SK-N-SH (cell line): ENCODE data around the gene HRH3.

Experiments used
- EP300 ChIP-seq, 2 experiments: IDR thresholded peaks; 2 replicates each; pipeline versions ENCODE4 v1.4.0 to v1.6.1; 2012; ENCODE audit warnings: borderline replicate concordance in 1 of 2, low read depth in 1 of 2, low read length in 1 of 2
- GABPA ChIP-seq: IDR thresholded peaks from 2 replicates; pipeline ENCODE4 v1.4.0; 2012; ENCODE audit warnings: low read depth, mild to moderate bottlenecking
- POLR2AphosphoS5 ChIP-seq: IDR thresholded peaks from 2 replicates; pipeline ENCODE4 v1.6.1; 2012; ENCODE audit warnings: low read depth, low read length
- RCOR1 ChIP-seq: fragments of 150-350 bp; IDR thresholded peaks from 2 replicates; pipeline ENCODE4 v1.6.1; 2017; ENCODE audit warnings: antibody characterized with exemption, low read length
- YY1 ChIP-seq: IDR thresholded peaks from 2 replicates; pipeline ENCODE4 v1.4.0; 2012; ENCODE audit warnings: low read depth, mild to moderate bottlenecking
- TF ChIP-seq, protein P1 (sequence below): fragments of 200-600 bp; sonication (generic); IDR thresholded peaks from 2 replicates; pipeline ENCODE4 v1.6.1; 2017; ENCODE audit warnings: antibody characterized with exemption, mild to moderate bottlenecking, moderate library complexity
- TF ChIP-seq, protein P2 (sequence below): fragments of 150-350 bp; IDR thresholded peaks from 2 replicates; pipeline ENCODE4 v1.6.1; 2017; ENCODE audit warnings: antibody characterized with exemption, low read length, low read depth, borderline replicate concordance
- TF ChIP-seq, protein P3 (sequence below): IDR thresholded peaks from 2 replicates; pipeline ENCODE4; 2012
- TF ChIP-seq, protein P4 (sequence below): IDR thresholded peaks from 2 replicates; pipeline ENCODE4 v1.6.1; 2012; ENCODE audit warnings: mild to moderate bottlenecking, low read depth, low read length, moderate library complexity
- TF ChIP-seq, protein P5 (sequence below): fragments of 150-350 bp; IDR thresholded peaks from 2 replicates; pipeline ENCODE4 v1.6.1; 2016; ENCODE audit warnings: mild to moderate bottlenecking, low read depth, low read length

DNA sequence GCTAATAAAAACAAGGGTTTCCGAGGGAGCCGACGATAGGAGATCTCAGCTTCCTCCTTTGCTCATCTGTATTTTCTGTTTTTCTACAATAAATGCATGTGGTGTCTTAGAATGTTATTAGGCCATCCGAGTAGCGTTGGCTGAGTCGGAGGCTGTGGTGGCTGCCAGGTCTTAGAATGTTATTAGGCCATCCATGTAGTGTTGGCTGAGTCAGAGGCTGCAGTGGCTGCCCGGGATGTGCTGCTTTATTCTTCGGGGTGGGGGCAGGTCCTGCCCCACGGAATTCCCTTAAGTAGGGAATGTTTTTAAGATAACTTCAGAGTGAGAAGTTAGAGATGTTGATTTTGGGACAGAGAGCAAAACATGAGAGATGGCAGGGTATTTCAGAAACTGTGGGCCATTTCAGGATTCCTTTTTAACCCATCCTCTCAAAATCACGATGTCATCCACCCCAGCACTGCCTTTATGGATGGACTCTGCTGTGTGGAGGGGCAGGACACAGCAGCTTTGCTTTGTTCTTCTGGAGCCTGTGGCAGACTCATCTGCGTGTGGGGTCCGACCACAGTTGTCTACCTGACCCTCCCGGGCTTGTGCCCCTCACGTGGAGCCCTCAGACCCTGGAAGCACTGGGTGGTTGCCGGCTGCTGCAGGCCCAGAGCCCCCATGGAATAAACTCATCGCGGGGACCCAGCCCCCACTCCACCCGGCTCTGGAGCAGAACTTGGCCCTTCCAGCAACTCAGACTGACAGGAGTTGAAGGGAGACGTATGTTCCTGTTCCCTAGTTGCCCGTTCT, 38.6 kb upstream of the HRH3 start:
- TF ChIP-seq EP300 (IDR thresholded peaks at IDR 0.05; ENCODE audit: borderline replicate concordance in 1 of 2, low read depth in 1 of 2, low read length in 1 of 2) = no peak
- TF ChIP-seq, protein P1, sequence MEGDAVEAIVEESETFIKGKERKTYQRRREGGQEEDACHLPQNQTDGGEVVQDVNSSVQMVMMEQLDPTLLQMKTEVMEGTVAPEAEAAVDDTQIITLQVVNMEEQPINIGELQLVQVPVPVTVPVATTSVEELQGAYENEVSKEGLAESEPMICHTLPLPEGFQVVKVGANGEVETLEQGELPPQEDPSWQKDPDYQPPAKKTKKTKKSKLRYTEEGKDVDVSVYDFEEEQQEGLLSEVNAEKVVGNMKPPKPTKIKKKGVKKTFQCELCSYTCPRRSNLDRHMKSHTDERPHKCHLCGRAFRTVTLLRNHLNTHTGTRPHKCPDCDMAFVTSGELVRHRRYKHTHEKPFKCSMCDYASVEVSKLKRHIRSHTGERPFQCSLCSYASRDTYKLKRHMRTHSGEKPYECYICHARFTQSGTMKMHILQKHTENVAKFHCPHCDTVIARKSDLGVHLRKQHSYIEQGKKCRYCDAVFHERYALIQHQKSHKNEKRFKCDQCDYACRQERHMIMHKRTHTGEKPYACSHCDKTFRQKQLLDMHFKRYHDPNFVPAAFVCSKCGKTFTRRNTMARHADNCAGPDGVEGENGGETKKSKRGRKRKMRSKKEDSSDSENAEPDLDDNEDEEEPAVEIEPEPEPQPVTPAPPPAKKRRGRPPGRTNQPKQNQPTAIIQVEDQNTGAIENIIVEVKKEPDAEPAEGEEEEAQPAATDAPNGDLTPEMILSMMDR = no peak
- no peak for TF ChIP-seq POLR2AphosphoS5
- TF ChIP-seq, protein P2, sequence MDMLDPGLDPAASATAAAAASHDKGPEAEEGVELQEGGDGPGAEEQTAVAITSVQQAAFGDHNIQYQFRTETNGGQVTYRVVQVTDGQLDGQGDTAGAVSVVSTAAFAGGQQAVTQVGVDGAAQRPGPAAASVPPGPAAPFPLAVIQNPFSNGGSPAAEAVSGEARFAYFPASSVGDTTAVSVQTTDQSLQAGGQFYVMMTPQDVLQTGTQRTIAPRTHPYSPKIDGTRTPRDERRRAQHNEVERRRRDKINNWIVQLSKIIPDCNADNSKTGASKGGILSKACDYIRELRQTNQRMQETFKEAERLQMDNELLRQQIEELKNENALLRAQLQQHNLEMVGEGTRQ = no peak
- TF ChIP-seq, protein P3, sequence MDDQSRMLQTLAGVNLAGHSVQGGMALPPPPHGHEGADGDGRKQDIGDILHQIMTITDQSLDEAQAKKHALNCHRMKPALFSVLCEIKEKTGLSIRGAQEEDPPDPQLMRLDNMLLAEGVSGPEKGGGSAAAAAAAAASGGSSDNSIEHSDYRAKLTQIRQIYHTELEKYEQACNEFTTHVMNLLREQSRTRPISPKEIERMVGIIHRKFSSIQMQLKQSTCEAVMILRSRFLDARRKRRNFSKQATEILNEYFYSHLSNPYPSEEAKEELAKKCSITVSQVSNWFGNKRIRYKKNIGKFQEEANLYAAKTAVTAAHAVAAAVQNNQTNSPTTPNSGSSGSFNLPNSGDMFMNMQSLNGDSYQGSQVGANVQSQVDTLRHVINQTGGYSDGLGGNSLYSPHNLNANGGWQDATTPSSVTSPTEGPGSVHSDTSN = no peak
- TF ChIP-seq GABPA = no peak
- TF ChIP-seq, protein P4, sequence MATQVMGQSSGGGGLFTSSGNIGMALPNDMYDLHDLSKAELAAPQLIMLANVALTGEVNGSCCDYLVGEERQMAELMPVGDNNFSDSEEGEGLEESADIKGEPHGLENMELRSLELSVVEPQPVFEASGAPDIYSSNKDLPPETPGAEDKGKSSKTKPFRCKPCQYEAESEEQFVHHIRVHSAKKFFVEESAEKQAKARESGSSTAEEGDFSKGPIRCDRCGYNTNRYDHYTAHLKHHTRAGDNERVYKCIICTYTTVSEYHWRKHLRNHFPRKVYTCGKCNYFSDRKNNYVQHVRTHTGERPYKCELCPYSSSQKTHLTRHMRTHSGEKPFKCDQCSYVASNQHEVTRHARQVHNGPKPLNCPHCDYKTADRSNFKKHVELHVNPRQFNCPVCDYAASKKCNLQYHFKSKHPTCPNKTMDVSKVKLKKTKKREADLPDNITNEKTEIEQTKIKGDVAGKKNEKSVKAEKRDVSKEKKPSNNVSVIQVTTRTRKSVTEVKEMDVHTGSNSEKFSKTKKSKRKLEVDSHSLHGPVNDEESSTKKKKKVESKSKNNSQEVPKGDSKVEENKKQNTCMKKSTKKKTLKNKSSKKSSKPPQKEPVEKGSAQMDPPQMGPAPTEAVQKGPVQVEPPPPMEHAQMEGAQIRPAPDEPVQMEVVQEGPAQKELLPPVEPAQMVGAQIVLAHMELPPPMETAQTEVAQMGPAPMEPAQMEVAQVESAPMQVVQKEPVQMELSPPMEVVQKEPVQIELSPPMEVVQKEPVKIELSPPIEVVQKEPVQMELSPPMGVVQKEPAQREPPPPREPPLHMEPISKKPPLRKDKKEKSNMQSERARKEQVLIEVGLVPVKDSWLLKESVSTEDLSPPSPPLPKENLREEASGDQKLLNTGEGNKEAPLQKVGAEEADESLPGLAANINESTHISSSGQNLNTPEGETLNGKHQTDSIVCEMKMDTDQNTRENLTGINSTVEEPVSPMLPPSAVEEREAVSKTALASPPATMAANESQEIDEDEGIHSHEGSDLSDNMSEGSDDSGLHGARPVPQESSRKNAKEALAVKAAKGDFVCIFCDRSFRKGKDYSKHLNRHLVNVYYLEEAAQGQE = no peak
- no peak for TF ChIP-seq YY1
- TF ChIP-seq, protein P5, sequence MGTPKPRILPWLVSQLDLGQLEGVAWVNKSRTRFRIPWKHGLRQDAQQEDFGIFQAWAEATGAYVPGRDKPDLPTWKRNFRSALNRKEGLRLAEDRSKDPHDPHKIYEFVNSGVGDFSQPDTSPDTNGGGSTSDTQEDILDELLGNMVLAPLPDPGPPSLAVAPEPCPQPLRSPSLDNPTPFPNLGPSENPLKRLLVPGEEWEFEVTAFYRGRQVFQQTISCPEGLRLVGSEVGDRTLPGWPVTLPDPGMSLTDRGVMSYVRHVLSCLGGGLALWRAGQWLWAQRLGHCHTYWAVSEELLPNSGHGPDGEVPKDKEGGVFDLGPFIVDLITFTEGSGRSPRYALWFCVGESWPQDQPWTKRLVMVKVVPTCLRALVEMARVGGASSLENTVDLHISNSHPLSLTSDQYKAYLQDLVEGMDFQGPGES = no peak
- no peak for TF ChIP-seq RCOR1
